Neural progenitor cell (in vitro differentiated cells): ENCODE measurements around the gene GOT1.

Experiments
- EZH2 ChIP-seq: fragments of 200-600 bp; sonication (generic); IDR thresholded peaks from 2 replicates; pipeline ENCODE4 v1.6.1; 2017; ENCODE audit warnings: antibody characterized with exemption, mild to moderate bottlenecking, moderate library complexity
- EZH2phosphoT487 ChIP-seq: fragments of 200-600 bp; sonication (generic); IDR thresholded peaks from 2 replicates; pipeline ENCODE4 v1.6.1; 2017; ENCODE audit warnings: antibody characterized with exemption
- TF ChIP-seq, protein P1 (sequence below): fragments of 200-600 bp; sonication (generic); IDR thresholded peaks from 2 replicates; pipeline ENCODE4 v1.5.1; 2017; ENCODE audit warnings: antibody characterized with exemption, mild to moderate bottlenecking

DNA sequence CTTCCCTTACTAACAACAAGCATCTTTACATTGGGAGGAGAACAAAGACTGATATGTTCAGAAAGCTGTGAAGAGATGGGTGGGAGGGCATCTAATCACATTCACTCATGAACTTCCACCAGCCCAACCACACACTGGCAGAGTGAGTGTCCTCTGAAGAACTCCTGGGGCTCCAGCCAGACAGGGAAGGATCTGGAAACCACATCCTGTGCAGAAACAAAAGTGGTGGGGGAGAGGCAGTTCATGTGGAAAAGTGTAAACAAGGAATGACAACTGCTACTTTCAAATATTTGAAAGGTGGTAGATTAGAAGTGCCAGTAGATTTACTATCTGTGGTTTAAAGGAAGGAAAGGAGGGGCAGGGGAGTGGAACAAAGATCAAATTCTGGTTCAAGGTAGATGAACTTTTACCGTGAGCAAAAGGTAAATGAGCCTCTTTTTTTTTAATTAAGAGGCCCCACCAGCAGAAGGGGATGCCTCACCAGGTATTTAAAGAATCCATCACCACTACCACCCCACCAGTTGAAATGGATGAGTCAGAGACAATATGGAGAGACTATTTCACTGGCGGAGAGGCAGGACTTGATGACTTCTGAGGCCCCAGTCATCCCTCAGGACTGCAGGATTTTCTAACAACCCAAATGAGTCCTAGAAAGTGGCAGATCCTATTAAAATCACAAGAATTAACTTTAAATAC, 34.5 kb downstream of the GOT1 start:
- no peak for TF ChIP-seq EZH2
- TF ChIP-seq, protein P1, sequence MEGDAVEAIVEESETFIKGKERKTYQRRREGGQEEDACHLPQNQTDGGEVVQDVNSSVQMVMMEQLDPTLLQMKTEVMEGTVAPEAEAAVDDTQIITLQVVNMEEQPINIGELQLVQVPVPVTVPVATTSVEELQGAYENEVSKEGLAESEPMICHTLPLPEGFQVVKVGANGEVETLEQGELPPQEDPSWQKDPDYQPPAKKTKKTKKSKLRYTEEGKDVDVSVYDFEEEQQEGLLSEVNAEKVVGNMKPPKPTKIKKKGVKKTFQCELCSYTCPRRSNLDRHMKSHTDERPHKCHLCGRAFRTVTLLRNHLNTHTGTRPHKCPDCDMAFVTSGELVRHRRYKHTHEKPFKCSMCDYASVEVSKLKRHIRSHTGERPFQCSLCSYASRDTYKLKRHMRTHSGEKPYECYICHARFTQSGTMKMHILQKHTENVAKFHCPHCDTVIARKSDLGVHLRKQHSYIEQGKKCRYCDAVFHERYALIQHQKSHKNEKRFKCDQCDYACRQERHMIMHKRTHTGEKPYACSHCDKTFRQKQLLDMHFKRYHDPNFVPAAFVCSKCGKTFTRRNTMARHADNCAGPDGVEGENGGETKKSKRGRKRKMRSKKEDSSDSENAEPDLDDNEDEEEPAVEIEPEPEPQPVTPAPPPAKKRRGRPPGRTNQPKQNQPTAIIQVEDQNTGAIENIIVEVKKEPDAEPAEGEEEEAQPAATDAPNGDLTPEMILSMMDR = no peak
- TF ChIP-seq EZH2phosphoT487 = no peak
